HG02610 (cell line): Measurements from ENCODE around the gene ATP1B1.

Source experiments
- ATAC-seq: cut with Tn5 transposase; IDR thresholded peaks from one replicate; pipeline ENCODE4 v1.9.1; 2021; ENCODE audit warnings: mild to moderate bottlenecking, moderate library complexity; ENCODE audit not compliant: unreplicated experiment

The ATP1B1 gene

GRCh38 chr1:169092399-169092798, 14.1 kb upstream of the ATP1B1 start:
- ATAC-seq: no peak

- ATAC-seq: no peak
These were observed 11.5 kb upstream of the ATP1B1 start for GRCh38 chr1:169094897-169095569.

- no peak for ATAC-seq
These were observed 8.1 kb upstream of the ATP1B1 start for GRCh38 chr1:169098380-169098779.

- ATAC-seq: no peak
These were observed 6.9 kb upstream of the ATP1B1 start for GRCh38 chr1:169099561-169099960.

- no peak for ATAC-seq
These were observed 6.3 kb upstream of the ATP1B1 start for GRCh38 chr1:169100208-169100607.

GRCh38 chr1:169100651-169101088, 5.8 kb upstream of the ATP1B1 start:
- ATAC-seq: no peak

GRCh38 chr1:169102567-169102966, 3.9 kb upstream of the ATP1B1 start:
- no peak for ATAC-seq

GRCh38 chr1:169103002-169103401, 3.5 kb upstream of the ATP1B1 start:
- ATAC-seq: no peak

GRCh38 chr1:169103480-169103893, 3.0 kb upstream of the ATP1B1 start:
- no peak for ATAC-seq

- ATAC-seq: no peak
These were observed 1.4 kb upstream of the ATP1B1 start for GRCh38 chr1:169105087-169105433.

GRCh38 chr1:169105434-169106094, 926 bp upstream of the ATP1B1 start:
- peak; percentile 11 for ATAC-seq

GRCh38 chr1:169106921-169107602, 572 bp downstream of the ATP1B1 start:
- ATAC-seq: no peak

GRCh38 chr1:169107603-169108208, 1.2 kb downstream of the ATP1B1 start:
- no peak for ATAC-seq

GRCh38 chr1:169108223-169108622, 1.7 kb downstream of the ATP1B1 start:
- ATAC-seq: no peak

GRCh38 chr1:169108863-169109560, 2.5 kb downstream of the ATP1B1 start:
- no peak for ATAC-seq

- no peak for ATAC-seq
These were observed 3.2 kb downstream of the ATP1B1 start for GRCh38 chr1:169109561-169110134.

GRCh38 chr1:169110236-169110635, 3.7 kb downstream of the ATP1B1 start:
- no peak for ATAC-seq

GRCh38 chr1:169110689-169111447, 4.4 kb downstream of the ATP1B1 start:
- no peak for ATAC-seq

- no peak for ATAC-seq
These were observed 5.0 kb downstream of the ATP1B1 start for GRCh38 chr1:169111472-169111871.

GRCh38 chr1:169112241-169112640, 5.8 kb downstream of the ATP1B1 start:
- no peak for ATAC-seq
